HG03064 (cell line): ENCODE measurements around the gene GABRR1.
A peak's percentile ranks its signal among the peaks of the same experiment; 100 is the strongest.
"Not testable (repeated sequence)": the region's sequence is repeated elsewhere in the genome, so short reads cannot be mapped to it uniquely, and the experiment has no call there.

Experiments
- ATAC-seq: cut with Tn5 transposase; IDR thresholded peaks from one replicate; pipeline ENCODE4 v1.9.1; 2021; ENCODE audit warnings: low read depth; ENCODE audit not compliant: unreplicated experiment

The GABRR1 gene

GRCh38 chr6:89217299-89217910, at the start of gene GABRR1:
Gene GABRR1, minus strand, starts transcription at chr6:89217358. Its CDS starts 36 bp downstream, at chr6:89217322.
- ATAC-seq: no peak

- no peak for ATAC-seq
Measured at GRCh38 chr6:89264296-89264695, 47.1 kb upstream of the GABRR1 start.

GRCh38 chr6:89260832-89261231, 43.7 kb upstream of the GABRR1 start:
- ATAC-seq: no peak

GRCh38 chr6:89260310-89260709, 43.2 kb upstream of the GABRR1 start:
- ATAC-seq: no peak

- ATAC-seq: peak; percentile 61
Measured at GRCh38 chr6:89258912-89259311, 41.8 kb upstream of the GABRR1 start.

GRCh38 chr6:89257781-89258180, 40.6 kb upstream of the GABRR1 start:
- no peak for ATAC-seq

- ATAC-seq: no peak
Measured at GRCh38 chr6:89257346-89257745, 40.2 kb upstream of the GABRR1 start.

GRCh38 chr6:89255417-89255816, 38.3 kb upstream of the GABRR1 start:
- ATAC-seq: no peak

GRCh38 chr6:89254569-89254968, 37.4 kb upstream of the GABRR1 start:
- no peak for ATAC-seq

- no peak for ATAC-seq
Measured at GRCh38 chr6:89252907-89253306, 35.7 kb upstream of the GABRR1 start.

- ATAC-seq: no peak
Measured at GRCh38 chr6:89251976-89252375, 34.8 kb upstream of the GABRR1 start.

GRCh38 chr6:89251170-89251569, 34.0 kb upstream of the GABRR1 start:
- no peak for ATAC-seq

- ATAC-seq: no peak
Measured at GRCh38 chr6:89250239-89250638, 33.1 kb upstream of the GABRR1 start.

GRCh38 chr6:89244241-89244985, 27.3 kb upstream of the GABRR1 start:
- ATAC-seq: no peak

- ATAC-seq: no peak
Measured at GRCh38 chr6:89243331-89243629, 26.1 kb upstream of the GABRR1 start.

GRCh38 chr6:89242574-89243330, 25.6 kb upstream of the GABRR1 start:
- no peak for ATAC-seq

GRCh38 chr6:89239338-89239737, 22.2 kb upstream of the GABRR1 start:
- ATAC-seq: no peak

GRCh38 chr6:89237158-89237557, 20.0 kb upstream of the GABRR1 start:
- ATAC-seq: no peak

GRCh38 chr6:89233605-89234004, 16.4 kb upstream of the GABRR1 start:
- ATAC-seq: not testable (repeated sequence)

- ATAC-seq: no peak
Measured at GRCh38 chr6:89222712-89223039, 5.5 kb upstream of the GABRR1 start.

- ATAC-seq: no peak
Measured at GRCh38 chr6:89221971-89222711, 5.0 kb upstream of the GABRR1 start.
